HG02884 (cell line): ENCODE data around the gene GPD2.
A peak's percentile ranks its signal among the peaks of the same experiment; 100 is the strongest.

Source experiments
- ATAC-seq: cut with Tn5 transposase; IDR thresholded peaks from one replicate; pipeline ENCODE4 v1.9.1; 2021; ENCODE audit warnings: mild to moderate bottlenecking, moderate library complexity; ENCODE audit not compliant: unreplicated experiment

The GPD2 gene

DNA sequence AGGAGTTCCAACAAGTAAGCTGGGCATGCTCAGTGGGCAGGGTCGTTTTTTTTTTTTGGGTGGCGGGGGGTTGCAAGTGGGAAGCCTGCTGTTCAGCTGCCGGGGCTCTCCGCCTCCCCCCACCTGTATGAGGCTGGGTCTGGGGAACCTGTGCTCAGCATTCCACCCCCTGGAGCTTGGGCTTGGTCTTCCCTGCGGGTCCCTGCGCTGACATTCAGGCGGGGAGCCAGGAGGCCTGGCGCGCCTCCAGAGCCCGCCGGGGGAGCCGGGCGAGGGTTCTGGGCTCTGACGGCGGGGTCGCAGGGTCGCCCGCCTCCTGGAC lies 822 bp upstream of the GPD2 start:
- ATAC-seq: no peak

DNA sequence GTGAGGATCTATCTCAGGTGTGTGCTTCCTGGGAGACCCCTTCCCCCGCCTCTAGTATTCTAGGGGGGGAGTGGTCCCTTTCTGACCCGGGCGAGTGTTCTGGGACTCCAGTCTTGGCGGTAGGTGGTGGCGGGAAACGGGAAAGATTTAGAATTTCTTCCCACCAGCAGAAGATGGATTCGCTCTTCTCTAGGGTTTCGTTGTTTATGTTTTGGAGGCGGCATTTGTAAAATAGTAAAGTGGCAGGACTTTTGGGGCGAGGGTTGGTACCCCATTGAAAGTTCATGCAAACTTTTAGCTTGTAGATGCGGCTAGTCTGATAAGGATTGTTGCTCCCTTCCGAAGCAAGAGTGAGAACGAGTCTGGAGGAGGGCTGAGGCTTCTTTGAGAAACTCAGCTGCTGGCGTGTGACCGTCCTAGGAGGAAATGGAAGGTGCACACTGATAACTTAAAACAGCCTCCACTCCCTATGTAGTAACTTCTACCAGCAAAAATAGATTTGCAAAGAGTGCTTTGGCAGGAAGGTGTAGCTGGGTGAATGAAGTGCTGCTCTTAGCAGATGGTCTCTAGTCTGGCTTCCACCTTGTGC lies 412 bp downstream of the GPD2 start:
- ATAC-seq: peak; percentile 62

DNA sequence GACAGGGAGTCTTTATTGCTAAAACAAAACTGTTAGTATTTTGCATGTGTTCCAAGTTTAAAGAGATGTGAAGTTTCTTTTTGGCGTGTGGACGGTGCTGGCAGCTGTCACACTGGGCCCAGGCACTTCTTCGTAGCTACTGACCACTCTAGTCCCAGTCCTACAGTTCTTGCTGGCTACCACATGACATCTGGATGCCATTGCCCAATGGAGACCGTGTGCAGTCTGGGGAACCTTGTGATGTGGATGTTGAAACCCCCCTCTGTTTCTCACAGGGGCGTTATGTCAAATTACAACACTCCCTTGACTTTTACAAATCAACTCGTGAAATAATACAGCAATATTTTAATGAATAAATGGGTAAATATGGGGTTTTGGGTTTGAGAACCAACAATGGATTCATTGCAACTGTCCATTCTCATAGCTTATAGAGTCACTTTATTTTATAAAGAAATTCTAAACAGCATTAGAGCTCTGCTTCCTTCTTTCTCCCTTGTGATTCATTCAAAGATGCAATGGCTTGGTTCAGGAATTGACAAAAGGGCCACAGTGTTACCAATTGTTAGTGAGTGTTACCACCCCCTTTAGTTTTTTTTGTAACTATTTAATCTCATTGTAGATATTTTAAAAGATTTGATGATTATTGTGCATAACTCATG lies 1.2 kb downstream of the GPD2 start:
- peak; percentile 14 for ATAC-seq

DNA sequence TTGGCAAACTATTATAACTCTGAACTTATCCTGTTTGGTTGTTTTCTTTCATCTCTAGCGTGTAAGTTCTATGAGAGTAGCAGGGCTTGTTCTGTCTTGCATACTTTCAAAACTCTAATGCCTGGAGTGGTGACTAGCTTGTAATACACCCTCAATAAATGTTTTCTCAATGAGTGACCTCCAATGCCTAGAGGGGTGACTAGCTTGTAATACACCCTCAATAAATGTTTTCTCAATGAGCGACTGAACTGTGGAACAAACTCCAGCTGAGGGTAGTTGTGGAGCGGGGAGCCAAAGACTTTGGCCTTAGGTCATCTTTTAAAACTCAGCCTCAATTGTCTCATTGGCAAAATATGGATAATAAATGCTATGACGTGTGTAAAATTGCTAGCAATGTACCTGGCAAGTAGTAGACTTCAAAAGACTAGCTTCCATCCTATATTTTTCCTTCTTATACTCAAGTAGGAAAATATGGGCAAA lies 1.8 kb downstream of the GPD2 start:
- no peak for ATAC-seq

DNA sequence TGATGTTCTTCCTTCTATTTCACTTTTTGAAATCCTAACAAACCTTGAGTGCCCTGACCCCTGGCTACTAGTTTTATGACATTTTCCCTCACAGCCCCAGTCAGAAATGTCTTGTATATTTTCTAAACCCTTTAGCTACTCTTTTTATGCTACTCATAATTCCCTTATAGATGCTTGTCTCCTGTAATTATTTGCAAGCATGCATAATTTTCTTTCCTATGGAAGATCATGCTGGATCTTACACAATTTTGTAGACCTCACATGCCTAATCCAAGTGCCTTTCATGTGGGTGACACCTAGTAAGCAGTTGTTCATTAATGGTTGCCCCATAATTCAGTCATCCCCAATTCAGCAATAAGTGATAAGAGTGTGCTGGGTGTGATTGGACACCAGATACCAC lies 6.9 kb downstream of the GPD2 start:
- no peak for ATAC-seq

DNA sequence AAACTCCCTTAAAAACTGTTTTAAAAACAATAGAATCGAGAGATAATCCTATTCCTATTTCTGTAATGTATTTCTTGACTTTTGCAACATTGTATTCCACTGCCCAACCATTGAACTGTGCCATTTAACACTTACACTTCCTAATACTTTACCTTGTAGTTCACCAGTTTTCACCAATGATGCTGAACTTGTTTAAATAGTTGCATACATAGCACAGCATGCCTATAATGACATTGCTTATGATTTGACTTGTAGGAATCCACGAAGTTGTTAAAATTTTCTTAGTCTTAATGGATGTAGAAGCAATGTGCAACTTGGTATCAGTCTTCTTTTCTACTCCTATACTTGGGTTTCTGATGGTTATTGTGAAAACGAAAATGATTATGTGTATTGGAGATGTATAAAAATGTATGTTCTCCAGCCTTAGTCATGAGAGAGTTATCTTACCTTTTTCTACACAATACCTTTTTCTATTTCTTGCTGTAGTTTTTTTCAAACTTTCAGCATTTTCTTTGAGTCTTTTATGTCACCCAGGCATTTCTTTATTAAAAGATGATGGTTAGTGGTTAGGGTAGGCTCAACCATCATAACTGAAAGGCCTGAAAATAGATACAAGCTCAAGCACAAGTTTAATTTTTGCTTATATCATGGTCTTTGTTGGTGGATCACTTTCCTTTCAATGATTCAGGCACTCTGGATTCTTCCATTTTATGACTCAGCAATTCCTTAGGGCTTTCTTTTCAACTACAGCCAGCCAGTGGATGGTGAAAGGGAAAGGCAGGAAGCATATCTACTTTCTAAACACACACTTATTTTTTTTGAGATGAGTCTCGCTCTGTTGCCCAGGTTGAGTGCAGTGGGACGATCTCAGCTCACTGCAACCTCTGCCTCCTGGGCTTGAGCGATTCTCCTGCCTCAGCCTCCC lies 9.4 kb downstream of the GPD2 start:
- ATAC-seq: peak; percentile 53

DNA sequence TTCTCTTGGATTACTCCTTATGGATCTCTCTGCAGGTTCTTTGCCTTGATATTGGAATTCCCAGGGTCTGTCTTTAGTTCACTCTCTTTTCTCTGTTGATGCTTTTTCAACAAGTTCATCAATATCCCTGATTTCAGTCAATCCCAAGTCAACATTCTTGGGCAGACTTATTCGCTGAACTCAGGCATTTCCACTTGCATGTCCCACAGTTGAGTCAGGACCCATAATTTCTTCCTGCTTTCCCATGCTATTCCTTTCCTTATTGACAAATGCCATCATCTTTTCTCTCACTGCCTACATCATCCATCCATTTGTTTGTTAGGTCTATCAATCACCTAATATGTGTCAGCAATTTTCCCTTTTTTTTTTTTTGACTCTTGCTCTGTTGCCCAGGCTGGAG lies 11.6 kb downstream of the GPD2 start:
- ATAC-seq: no peak

DNA sequence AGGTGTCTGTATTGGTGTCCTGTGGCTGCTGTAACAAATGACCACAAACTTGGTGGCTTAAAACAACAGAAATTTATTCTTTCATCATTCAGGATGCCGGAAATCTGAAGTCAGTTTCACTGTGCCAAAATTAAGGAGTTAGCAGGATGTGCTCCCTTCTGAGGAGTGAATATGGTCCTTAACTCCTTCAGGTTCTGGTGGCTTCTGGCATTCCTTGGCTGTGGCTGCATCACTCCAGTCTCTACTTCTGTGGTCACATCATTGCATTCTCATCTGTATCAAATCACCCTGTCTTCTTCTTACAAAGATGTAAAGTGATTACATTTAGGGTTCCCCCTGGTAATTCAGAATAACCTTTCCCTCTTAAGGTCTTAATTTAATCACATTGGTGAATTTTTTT lies 12.6 kb downstream of the GPD2 start:
- ATAC-seq: no peak

DNA sequence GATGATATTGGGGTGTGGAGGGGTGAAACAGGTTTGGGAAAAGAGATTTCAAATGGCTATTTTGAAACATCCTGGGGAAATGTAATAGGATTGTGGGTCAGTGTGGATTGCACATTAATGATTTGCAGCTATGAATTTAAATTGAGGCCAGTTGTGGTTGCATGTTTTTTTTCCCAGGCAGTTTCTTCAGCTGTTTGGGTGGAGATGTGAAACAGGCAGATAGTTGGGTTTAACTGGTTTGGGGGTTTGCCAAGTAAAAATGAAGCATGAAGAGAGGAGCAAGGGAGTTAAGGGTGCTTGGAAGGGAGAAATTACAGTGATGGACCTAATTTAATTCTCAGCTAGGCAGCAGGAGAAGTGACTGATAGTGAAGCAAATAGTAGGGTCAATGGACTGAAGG lies 16.8 kb downstream of the GPD2 start:
- ATAC-seq: no peak

DNA sequence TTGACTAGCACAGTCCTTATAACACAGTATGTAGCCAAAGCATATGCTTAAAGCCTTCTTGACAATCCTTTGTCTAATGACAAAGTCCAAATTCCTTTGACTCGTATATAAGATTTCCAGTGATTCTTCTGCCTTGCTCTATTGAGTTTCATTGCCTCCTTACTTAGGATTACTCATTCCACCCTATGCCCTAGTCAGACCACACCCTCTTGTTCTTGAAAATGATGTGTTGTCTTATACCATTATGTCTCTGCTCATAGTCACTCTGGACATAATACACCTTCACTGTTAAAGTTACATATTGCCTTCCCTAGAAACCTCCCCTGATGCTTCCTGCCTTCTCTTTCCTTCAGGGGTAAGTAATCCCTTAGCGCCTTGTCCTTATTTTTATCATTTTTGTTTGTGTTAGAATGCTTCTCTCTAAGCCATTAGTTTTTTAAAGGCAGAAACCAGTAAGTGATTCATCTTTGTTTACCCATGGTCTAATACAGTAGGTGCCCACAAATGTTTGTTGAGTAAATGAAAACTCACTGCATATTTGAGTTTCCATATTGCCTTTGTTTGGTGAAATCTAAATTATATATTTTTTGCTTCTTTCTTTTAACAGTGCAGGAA lies 19.3 kb downstream of the GPD2 start:
- ATAC-seq: peak; percentile 45

DNA sequence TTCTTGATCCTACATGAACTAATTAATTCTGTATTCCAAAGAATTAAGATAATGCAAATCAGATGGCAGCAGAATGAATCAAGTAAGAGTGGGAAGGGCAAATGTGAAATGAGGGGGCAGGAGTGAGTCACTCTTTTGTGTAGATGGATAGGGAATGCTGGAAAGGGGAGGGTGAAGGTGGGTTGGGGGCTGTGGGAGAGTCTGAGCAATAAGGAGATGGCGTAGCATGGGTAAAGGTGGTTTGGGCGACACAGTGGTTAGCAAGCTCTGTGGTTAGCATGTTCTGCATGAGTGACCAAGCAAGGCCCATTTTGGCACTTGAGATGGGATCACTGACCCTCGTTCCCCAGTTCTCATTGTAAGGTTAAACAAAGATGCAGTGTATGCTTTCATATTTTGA lies 20.4 kb downstream of the GPD2 start:
- peak; percentile 66 for ATAC-seq

DNA sequence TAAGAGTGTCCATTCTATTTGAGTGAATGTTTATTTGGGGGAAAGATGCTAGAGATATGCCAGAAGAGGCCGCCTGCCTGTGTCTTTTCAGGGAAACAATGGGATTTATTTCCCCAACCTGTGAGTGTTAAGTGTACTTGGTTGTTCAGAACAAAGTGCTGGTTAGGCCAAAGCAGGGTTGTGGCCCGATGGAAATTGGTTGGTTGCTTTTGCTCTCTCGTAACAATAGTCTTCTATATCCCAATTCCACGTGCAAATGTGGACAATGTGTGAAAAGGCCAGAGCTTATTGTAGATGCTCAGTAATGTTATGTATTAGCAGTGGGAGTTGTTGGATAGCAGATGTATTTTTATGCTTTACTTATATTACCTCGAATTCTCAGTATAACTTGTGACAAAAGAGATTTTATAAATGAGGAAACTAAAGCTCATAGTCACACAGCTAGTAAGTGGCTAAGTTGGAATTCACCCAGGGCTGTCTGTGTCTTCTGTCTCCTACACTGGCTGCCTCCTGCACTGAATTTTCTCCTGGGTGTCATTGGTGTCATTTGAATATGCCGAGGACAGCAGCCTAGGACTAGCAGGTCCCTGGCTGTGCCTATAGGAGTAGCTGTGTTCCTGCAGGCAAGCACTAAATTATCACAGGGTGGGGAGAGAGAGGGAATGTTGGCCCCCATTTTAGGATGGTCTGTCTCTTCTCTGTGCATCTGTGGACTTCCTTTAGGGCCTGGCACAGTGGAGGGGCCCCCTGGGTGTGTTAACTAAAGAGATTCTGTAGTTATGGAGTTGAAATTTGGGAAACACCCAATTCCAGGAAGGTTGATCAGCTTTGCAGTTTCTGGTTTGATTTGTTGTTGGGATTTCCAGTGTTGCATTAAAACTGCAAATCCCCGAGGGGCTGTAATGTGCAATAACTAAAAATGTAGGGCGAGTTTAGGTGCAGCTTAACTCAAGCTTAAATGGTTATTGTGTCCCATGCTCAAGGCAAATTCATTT lies 21.6 kb downstream of the GPD2 start:
- ATAC-seq: no peak

DNA sequence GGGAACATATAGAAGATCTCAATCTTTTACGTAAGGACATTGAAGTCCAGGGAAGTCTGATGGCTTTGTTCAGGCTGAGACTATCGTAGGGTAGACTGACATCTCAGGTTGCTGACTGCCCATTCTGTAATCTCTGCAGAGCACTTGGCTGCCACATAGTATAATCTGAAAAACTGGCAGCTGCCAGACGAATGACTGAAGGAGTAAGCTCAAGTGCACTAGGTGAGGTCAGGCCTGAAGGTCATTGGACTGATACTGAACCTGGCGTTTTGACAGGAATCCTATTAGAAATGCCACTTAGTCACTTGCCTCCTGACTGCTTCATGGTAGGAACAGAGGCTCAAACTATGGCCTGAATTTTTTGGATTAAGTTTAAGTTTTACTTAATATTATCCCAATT lies 23.5 kb downstream of the GPD2 start:
- no peak for ATAC-seq

DNA sequence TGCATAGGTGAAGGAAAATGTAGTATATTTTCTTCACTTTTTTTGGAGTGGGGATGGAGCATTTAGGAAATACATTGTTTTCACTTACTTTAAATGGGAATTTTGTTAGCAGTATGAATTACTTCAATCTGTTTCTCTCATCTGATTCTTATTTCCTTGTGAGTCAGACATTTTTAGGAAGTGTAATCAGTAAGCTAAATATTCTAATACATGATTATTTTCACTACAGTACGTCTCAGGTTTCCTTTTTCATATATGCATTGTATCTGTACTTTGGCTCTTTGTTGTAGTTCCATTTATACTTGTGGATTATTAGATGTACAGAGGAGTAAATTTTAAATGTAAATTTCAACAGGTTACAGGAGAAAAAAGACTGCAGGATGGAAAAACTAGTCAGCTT lies 27.9 kb downstream of the GPD2 start:
- ATAC-seq: no peak

DNA sequence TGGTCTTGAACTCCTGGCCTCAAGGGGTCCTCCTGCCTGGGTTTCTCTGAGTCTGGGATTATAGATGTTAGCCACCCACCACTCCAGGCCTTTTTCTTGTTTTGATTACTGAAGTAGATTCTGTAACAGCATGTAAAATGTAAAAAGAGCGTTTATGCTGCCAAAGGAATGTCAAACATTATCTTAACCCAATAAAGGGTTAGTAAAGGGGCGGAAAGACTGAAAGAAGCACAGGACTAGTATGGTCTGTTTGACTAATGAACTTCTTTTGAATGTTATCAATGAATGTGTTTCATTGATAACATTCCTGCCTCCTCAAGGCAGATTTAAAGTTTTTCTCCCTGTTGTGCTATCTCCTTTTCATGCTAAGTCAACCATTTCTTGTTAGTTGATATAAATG lies 29.4 kb downstream of the GPD2 start:
- no peak for ATAC-seq

DNA sequence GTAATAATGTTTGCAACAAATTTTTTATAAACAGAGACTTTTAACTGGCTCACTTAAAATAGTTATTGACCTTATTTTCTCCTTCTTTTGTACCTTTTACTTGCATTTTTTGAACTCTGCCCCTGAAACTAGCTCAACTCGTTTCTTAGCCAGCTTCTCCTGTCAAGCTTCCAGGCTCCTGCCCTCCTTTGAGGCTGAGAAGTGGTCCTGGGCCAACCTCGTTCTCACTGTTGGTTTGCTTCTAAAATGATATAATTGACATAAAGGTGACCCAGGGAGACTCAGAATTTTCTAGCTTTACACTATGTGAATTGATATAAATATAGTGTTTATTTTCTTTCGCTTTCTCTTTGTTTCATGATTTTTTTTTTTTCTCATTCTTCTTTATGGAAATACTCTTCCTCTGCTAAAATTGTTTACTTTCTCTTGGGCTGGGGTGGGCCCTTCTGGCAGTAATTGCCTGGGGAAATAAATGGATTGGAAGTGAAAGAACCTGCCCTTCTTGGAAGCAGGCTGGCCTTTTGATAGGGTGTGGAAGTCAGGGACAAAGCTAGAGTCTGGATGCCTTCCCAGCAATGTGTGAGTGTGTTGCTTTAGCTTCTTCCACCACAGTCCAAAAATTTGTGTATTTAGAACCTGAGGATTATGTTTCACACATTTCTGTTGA lies 30.7 kb downstream of the GPD2 start:
- ATAC-seq: no peak

DNA sequence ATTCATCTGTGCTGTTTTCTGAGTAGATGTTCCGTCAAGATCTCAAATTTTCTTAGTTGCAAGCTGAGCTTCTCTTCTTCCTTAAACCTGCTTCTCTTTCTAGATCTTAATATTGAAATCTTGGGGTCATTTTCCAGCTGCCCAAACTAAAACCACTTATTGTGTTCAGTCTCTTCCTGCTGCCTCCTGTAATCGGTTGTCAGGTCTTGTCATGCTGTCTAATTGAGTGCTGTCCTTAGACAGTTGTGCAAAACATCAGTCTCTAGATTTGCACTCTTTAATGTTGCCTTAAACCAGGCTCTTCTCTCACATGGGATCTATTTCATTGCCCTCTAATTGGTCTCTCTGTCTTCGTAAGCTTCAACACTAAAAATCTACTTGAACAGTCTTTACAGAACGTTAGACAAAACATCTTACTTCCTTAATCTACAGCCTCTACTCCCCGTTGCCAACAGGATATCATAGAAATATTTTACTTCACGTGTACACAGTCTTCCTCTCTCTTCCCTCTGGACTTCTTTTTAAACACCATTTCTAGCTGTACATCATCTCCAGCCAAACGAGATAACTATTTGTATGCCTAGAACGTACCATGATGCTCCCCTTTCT lies 34.9 kb downstream of the GPD2 start:
- no peak for ATAC-seq

DNA sequence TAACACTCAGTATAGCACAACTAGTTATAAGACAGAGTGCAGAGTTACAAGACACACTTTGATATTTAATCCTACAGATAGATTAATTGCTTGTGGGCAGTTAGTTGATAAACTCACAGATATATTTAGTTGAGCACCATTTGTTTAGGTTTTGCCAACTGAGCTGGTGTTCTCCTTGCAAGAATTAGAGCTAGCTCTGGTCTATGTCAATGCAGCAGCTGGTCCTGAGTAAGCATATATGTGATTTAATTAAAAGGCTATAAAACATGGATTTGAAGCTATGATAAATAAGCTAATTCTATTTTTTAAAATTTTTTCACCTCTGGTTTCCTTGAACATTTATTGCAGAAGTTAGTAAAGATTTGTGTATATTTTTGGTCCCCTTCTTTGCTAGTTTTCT lies 35.6 kb downstream of the GPD2 start:
- no peak for ATAC-seq

DNA sequence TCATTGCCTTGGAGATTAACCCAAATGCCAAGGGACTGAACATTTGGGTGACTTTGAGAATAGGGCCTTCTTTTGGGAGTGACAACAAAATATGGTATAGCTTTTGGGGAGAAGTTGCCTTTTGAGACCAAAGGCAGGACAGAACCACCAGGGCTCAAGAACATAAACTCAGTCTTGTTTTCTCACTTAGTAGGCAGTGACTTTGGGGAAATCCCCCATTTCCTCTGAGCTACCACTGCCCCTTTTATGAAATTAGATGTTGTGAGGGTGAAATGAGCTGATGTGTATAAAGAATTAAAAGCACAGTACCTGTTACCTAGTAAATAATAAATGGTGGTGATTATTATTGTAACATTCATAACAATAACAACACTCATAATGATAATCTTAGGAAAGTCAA lies 36.5 kb downstream of the GPD2 start:
- ATAC-seq: peak; percentile 38
